GM12891 (cell line): Measurements from ENCODE around the gene PSMD13.
"Not testable (repeated sequence)": the region's sequence is repeated elsewhere in the genome, so short reads cannot be mapped to it uniquely, and the experiment has no call there.

Experiments
- POLR2A ChIP-seq: IDR thresholded peaks from 2 replicates; pipeline ENCODE4 v1.6.1; 2011; ENCODE audit warnings: low read depth, low read length, control low read depth
- POLR2AphosphoS5 ChIP-seq: IDR thresholded peaks from 2 replicates; pipeline ENCODE4 v1.6.1; 2011; ENCODE audit warnings: low read depth, low read length, control low read depth
- TAF1 ChIP-seq: IDR thresholded peaks from 2 replicates; pipeline ENCODE4 v1.6.1; 2011; ENCODE audit warnings: low read depth, low read length, control low read depth

DNA sequence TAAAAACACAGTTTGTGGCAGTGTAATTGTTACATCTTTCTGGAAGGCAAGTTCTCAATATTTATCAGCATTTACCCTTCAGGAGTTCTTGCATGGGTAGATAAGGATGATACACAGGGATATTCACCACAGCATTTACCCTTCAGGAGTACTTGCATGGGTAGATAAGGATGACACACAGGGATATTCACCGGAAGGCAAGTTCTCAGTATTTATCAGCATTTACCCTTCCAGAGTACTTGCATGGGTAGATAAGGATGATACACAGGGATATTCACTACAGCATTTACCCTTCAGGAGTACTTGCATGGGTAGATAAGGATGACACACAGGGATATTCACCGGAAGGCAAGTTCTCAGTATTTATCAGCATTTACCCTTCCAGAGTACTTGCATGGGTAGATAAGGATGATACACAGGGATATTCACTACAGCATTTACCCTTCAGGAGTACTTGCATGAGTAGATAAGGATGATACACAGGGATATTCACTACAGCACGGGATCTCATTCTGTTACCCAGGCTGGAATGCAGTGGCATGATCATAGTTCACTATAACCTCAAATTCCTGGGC is 16.0 kb upstream of the PSMD13 start:
- TF ChIP-seq POLR2AphosphoS5, POLR2A, TAF1: not testable (repeated sequence)
